GM10847 (cell line): ENCODE measurements around the gene CHERP.

ENCODE experiments used
- POLR2A ChIP-seq: IDR thresholded peaks from 2 replicates; pipeline ENCODE4 v1.6.1; 2011; ENCODE audit not compliant: insufficient read length; ENCODE audit errors: extremely low read depth

The CHERP gene

GRCh38 chr19:16496613-16496983 is 45.6 kb downstream of the CHERP start:
- no peak for TF ChIP-seq POLR2A

GRCh38 chr19:16495982-16496612 is 46.1 kb downstream of the CHERP start, which contains the start of the genes C19orf44 and CALR3:
C19orf44 (plus strand) TSS chr19:16496394; CDS start chr19:16500793, 4,399 bp downstream.
CALR3 (minus strand) TSS chr19:16496167; CDS start chr19:16496129, 38 bp downstream.
- TF ChIP-seq POLR2A, result peak; percentile 69

- TF ChIP-seq POLR2A, result no peak
Measured at GRCh38 chr19:16482745-16483144, 59.5 kb downstream of the CHERP start.

GRCh38 chr19:16477311-16477710 is 64.9 kb downstream of the CHERP start:
- TF ChIP-seq POLR2A, result no peak

GRCh38 chr19:16476401-16476800 is 65.8 kb downstream of the CHERP start:
- TF ChIP-seq POLR2A, result no peak

GRCh38 chr19:16473875-16474392 is 68.3 kb downstream of the CHERP start:
- no peak for TF ChIP-seq POLR2A

- TF ChIP-seq POLR2A, result no peak
Measured at GRCh38 chr19:16472992-16473391, 69.2 kb downstream of the CHERP start.

- TF ChIP-seq POLR2A, result no peak
Measured at GRCh38 chr19:16470911-16471811, 71.1 kb downstream of the CHERP start.

GRCh38 chr19:16470541-16470910 is 71.7 kb downstream of the CHERP start:
- TF ChIP-seq POLR2A, result no peak
